SK-N-SH treated with all-trans-retinoic acid at 6 μM for 48 hours (cell line): ENCODE data around the gene CNTNAP1.

Experiments
- ATAC-seq: fragments of 200-7000 bp; cut with Tn5 transposase; 3 replicates; pipeline ENCODE4 v1.9.1; 2020; ENCODE audit warnings: mild to moderate bottlenecking, moderate library complexity
- ARNTL ChIP-seq: fragments of 450-650 bp; formaldehyde crosslinking; IDR thresholded peaks from 2 replicates; pipeline ENCODE4 v1.5.0; 2020; ENCODE audit warnings: low read depth, mild to moderate bottlenecking, moderate library complexity, borderline replicate concordance
- BACH2 ChIP-seq: fragments of 250-450 bp; sonication (Bioruptor Pico); IDR thresholded peaks from 2 replicates; pipeline ENCODE4 v1.9.0; 2021; ENCODE audit warnings: mild to moderate bottlenecking, borderline replicate concordance
- CREB5 ChIP-seq: fragments of 250-450 bp; sonication (Bioruptor Pico); IDR thresholded peaks from 2 replicates; pipeline ENCODE4 v1.5.1; 2020; ENCODE audit warnings: low read depth, mild to moderate bottlenecking, moderate library complexity
- CSDC2 ChIP-seq: fragments of 250-450 bp; sonication (Bioruptor Pico); IDR thresholded peaks from 2 replicates; pipeline ENCODE4 v1.5.0; 2020; ENCODE audit warnings: mild to moderate bottlenecking, moderate library complexity
- CSRNP3 ChIP-seq: fragments of 250-450 bp; sonication (Bioruptor Pico); IDR thresholded peaks from 2 replicates; pipeline ENCODE4 v1.5.1; 2021; ENCODE audit warnings: mild to moderate bottlenecking, moderate library complexity
- GLIS3 ChIP-seq: fragments of 250-450 bp; sonication (Bioruptor Pico); IDR thresholded peaks from 2 replicates; pipeline ENCODE4 v1.5.0; 2020; ENCODE audit warnings: mild to moderate bottlenecking, moderate library complexity
- ISL1 ChIP-seq: fragments of 250-450 bp; sonication (Bioruptor Pico); IDR thresholded peaks from 2 replicates; pipeline ENCODE4 v2.1.2; 2022; ENCODE audit warnings: mild to moderate bottlenecking, moderate library complexity
- OSR1 ChIP-seq: fragments of 250-450 bp; sonication (Bioruptor Pico); IDR thresholded peaks from 2 replicates; pipeline ENCODE4 v1.8.0; 2022; ENCODE audit warnings: moderate library complexity, mild to moderate bottlenecking, inconsistent platforms
- PPARA ChIP-seq: fragments of 250-450 bp; sonication (Bioruptor Pico); IDR thresholded peaks from 2 replicates; pipeline ENCODE4 v1.5.0; 2020; ENCODE audit warnings: mild to moderate bottlenecking, borderline replicate concordance
- RARB ChIP-seq: fragments of 250-450 bp; sonication (Bioruptor Pico); IDR thresholded peaks from 2 replicates; pipeline ENCODE4 v1.8.0; 2021; ENCODE audit warnings: mild to moderate bottlenecking, moderate library complexity
- TCF4 ChIP-seq: fragments of 250-450 bp; sonication (Bioruptor Pico); IDR thresholded peaks from 2 replicates; pipeline ENCODE4 v1.8.0; 2021; ENCODE audit warnings: mild to moderate bottlenecking, moderate library complexity, borderline replicate concordance
- TOX ChIP-seq: fragments of 250-450 bp; sonication (Bioruptor Pico); IDR thresholded peaks from 2 replicates; pipeline ENCODE4 v1.8.0; 2021; ENCODE audit warnings: mild to moderate bottlenecking, moderate library complexity, borderline replicate concordance
- ZC3H10 ChIP-seq: fragments of 250-450 bp; sonication (Bioruptor Pico); IDR thresholded peaks from 2 replicates; pipeline ENCODE4 v1.5.1; 2021; ENCODE audit warnings: mild to moderate bottlenecking, moderate library complexity
- ZFP3 ChIP-seq: fragments of 250-450 bp; sonication (Bioruptor Pico); IDR thresholded peaks from 2 replicates; pipeline ENCODE4 v1.5.0; 2020; ENCODE audit warnings: mild to moderate bottlenecking, moderate library complexity
- ZFP30 ChIP-seq: fragments of 450-650 bp; formaldehyde crosslinking; IDR thresholded peaks from 2 replicates; pipeline ENCODE4 v1.5.0; 2022; ENCODE audit warnings: mild to moderate bottlenecking, moderate library complexity
- ZNF565 ChIP-seq: fragments of 450-650 bp; formaldehyde crosslinking; conservative IDR thresholded peaks from 2 replicates; pipeline ENCODE4 v1.5.0; 2020; ENCODE audit warnings: low read depth, mild to moderate bottlenecking, moderate library complexity
- ZNF70 ChIP-seq: fragments of 450-650 bp; formaldehyde crosslinking; IDR thresholded peaks from 2 replicates; pipeline ENCODE4 v1.5.0; 2020; ENCODE audit warnings: mild to moderate bottlenecking, moderate library complexity
- ZNF8 ChIP-seq: fragments of 450-650 bp; formaldehyde crosslinking; IDR thresholded peaks from 2 replicates; pipeline ENCODE4 v1.5.0; 2020; ENCODE audit warnings: mild to moderate bottlenecking, moderate library complexity
- TF ChIP-seq, protein P1 (sequence below): fragments of 250-450 bp; sonication (Bioruptor Pico); IDR thresholded peaks from 2 replicates; pipeline ENCODE4 v1.5.0; 2020; ENCODE audit warnings: mild to moderate bottlenecking, moderate library complexity
- TF ChIP-seq, protein P2 (sequence below): fragments of 250-450 bp; sonication (Bioruptor Pico); IDR thresholded peaks from 2 replicates; pipeline ENCODE4 v1.8.0; 2021; ENCODE audit warnings: low read depth, mild to moderate bottlenecking, moderate library complexity, borderline replicate concordance

The CNTNAP1 gene

DNA sequence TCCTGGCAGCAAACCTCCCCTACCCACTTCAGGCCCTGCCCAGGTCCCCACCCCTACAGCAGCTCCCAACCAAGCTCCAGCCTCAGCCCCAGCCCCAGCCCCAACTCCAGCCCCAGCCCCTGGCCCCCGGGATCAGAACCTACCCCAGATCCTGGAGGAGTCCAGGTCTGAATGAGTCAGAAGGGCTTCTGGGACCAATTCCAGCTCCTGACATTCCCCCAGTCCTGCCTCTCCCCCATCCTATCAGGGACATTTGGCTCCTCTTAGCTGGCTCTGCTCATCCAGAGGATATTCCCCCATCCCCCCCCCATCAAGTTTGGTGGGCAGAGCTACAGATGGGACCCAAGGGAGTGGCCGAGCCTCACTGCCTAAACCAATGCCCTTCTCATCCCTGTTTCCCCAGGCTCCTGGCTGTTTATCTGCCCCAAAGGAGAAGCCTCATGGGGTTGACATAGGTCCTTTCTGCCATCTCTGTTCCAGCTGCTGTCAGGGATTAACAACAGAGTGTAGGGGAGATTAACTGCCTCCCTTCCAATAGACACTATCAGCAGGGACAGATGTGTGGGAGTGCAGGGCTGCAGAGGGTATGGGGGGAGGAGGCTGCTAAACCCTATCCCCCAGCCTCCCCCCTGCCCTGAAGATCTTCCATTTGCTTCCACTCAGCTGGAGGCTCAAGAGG is 16.5 kb downstream of the CNTNAP1 start (continued):
- TF ChIP-seq, protein P1, sequence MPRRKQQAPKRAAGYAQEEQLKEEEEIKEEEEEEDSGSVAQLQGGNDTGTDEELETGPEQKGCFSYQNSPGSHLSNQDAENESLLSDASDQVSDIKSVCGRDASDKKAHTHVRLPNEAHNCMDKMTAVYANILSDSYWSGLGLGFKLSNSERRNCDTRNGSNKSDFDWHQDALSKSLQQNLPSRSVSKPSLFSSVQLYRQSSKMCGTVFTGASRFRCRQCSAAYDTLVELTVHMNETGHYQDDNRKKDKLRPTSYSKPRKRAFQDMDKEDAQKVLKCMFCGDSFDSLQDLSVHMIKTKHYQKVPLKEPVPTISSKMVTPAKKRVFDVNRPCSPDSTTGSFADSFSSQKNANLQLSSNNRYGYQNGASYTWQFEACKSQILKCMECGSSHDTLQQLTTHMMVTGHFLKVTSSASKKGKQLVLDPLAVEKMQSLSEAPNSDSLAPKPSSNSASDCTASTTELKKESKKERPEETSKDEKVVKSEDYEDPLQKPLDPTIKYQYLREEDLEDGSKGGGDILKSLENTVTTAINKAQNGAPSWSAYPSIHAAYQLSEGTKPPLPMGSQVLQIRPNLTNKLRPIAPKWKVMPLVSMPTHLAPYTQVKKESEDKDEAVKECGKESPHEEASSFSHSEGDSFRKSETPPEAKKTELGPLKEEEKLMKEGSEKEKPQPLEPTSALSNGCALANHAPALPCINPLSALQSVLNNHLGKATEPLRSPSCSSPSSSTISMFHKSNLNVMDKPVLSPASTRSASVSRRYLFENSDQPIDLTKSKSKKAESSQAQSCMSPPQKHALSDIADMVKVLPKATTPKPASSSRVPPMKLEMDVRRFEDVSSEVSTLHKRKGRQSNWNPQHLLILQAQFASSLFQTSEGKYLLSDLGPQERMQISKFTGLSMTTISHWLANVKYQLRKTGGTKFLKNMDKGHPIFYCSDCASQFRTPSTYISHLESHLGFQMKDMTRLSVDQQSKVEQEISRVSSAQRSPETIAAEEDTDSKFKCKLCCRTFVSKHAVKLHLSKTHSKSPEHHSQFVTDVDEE: no peak
- TF ChIP-seq TCF4 (CRISPR knock-in tag) (no peak), ZFP3 (no peak), RARB (CRISPR knock-in tag) (no peak), ZC3H10 (CRISPR knock-in tag) (no peak), CSRNP3 (no peak), ZNF70 (CRISPR knock-in tag) (no peak)

- no peak for TF ChIP-seq GLIS3 (CRISPR knock-in tag)
- no peak for TF ChIP-seq ARNTL (CRISPR knock-in tag)
- TF ChIP-seq TOX (CRISPR knock-in tag): no peak
- no peak for TF ChIP-seq RARB (CRISPR knock-in tag)
- no peak for TF ChIP-seq CREB5
- TF ChIP-seq, protein P2, sequence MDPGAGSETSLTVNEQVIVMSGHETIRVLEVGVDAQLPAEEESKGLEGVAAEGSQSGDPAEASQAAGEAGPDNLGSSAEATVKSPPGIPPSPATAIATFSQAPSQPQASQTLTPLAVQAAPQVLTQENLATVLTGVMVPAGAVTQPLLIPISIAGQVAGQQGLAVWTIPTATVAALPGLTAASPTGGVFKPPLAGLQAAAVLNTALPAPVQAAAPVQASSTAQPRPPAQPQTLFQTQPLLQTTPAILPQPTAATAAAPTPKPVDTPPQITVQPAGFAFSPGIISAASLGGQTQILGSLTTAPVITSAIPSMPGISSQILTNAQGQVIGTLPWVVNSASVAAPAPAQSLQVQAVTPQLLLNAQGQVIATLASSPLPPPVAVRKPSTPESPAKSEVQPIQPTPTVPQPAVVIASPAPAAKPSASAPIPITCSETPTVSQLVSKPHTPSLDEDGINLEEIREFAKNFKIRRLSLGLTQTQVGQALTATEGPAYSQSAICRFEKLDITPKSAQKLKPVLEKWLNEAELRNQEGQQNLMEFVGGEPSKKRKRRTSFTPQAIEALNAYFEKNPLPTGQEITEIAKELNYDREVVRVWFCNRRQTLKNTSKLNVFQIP (CRISPR knock-in tag): no peak
- TF ChIP-seq ZFP3: no peak
- no peak for TF ChIP-seq ISL1
- TF ChIP-seq PPARA (CRISPR knock-in tag): no peak
- no peak for TF ChIP-seq ZC3H10 (CRISPR knock-in tag)
- TF ChIP-seq CSDC2 (CRISPR knock-in tag): no peak
- no peak for TF ChIP-seq CSRNP3
- no peak for TF ChIP-seq BACH2 (CRISPR knock-in tag)
- no peak for TF ChIP-seq ZFP30 (CRISPR knock-in tag)
- TF ChIP-seq, protein P1: no peak
- no peak for TF ChIP-seq ZNF565 (CRISPR knock-in tag)
- no peak for TF ChIP-seq OSR1
- TF ChIP-seq ZNF8: no peak
- no peak for ATAC-seq
Measured at GRCh38 chr17:42699415-42699740, 17.0 kb downstream of the CNTNAP1 start.
